ENCODE measurements around the gene LRRTM3.

LRRTM3 gene

DNA sequence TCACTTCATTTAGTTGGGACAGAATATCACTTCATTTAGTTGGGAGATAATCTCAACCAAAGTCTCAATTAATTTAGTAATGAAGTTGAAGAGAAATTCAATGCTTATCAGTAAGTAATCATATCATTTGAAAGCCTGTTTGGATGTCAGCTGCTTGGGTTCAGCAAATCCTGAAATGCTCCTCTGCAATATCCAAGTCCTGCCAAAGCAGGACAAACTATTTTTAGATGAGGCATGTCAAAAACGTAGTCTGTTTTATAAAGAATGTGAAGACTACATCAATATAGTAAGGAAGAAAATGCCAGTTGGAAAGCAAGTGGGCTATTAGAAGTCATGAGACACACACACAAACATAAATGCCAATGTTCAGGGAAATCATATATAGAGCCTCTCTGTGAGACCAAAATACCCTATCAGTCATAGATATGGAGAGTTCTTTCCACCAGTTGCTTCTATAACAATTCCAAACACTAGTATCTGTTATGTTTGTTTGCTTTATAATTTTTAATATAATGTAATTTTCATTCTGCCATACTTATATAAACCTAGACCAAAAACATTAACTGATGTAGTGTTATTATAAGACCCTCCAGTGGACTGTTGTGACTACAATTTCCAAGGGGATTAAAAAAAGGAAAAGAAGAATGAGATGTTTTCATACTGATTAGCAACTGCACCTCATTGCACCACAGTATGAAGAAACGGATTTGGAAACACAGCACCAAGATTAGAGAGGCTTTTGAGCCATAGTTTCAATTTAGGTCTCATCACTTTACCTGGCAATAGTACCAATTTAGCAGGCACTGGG is 160.7 kb downstream of the LRRTM3 start:
- TF ChIP-seq, protein P1, sequence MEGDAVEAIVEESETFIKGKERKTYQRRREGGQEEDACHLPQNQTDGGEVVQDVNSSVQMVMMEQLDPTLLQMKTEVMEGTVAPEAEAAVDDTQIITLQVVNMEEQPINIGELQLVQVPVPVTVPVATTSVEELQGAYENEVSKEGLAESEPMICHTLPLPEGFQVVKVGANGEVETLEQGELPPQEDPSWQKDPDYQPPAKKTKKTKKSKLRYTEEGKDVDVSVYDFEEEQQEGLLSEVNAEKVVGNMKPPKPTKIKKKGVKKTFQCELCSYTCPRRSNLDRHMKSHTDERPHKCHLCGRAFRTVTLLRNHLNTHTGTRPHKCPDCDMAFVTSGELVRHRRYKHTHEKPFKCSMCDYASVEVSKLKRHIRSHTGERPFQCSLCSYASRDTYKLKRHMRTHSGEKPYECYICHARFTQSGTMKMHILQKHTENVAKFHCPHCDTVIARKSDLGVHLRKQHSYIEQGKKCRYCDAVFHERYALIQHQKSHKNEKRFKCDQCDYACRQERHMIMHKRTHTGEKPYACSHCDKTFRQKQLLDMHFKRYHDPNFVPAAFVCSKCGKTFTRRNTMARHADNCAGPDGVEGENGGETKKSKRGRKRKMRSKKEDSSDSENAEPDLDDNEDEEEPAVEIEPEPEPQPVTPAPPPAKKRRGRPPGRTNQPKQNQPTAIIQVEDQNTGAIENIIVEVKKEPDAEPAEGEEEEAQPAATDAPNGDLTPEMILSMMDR (IDR thresholded peaks at IDR 0.05; ENCODE audit: control insufficient read depth, insufficient read depth, low read depth, low read length, missing control alignments) = no peak
- no peak for DNase-seq (ENCODE audit: low read depth)

DNA sequence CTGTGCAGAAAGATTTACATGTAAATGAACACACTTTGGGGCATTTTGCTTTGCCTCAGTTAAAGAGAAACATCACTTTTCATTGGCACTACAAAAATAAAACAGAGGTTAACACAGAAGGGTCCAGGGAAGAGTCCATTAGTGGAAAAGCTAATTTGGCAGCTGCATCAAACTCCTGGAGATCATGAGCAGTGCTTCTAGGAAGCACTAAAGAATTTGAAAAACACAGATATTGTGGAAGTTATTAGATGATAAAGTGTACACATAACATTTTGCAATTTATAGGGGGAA is 161.2 kb downstream of the LRRTM3 start:
- TF ChIP-seq, protein P1 (IDR thresholded peaks at IDR 0.05; ENCODE audit: control insufficient read depth, insufficient read depth, low read depth, low read length, missing control alignments) = no peak
- DNase-seq (ENCODE audit: low read depth) = no peak
- no peak overlapping the region for H3K4me3 ChIP-seq (ENCODE audit: control insufficient read depth, low read depth, low read length)

More for the DNA sequence above, 160.7 kb downstream of the LRRTM3 start:
- no peak overlapping the region for H3K4me3 ChIP-seq (ENCODE audit: control insufficient read depth, low read depth, low read length)

DNA sequence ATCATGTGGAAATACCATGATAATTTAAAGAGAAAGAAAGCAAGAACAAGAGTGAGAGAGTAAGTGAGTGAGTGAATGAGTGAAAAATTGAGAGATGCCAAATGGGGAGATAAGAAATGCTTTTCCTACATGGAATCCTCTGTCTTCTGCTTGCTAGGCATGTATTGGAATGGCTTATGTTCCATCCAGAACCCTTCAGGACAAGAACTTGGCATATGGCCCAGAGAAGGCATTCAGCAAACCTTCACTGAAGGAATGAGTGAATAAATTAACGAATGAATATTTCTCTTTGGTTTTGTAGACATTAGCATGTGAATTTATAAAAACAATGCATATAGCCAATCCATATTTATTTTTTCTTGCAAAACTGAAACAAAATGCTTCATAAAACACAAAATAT is 162.2 kb downstream of the LRRTM3 start:
- H3K4me3 ChIP-seq (ENCODE audit: control insufficient read depth, low read depth, low read length) = no peak overlapping the region
- no peak for DNase-seq (ENCODE audit: low read depth)
- TF ChIP-seq, protein P1 (IDR thresholded peaks at IDR 0.05; ENCODE audit: control insufficient read depth, insufficient read depth, low read depth, low read length, missing control alignments) = no peak

DNA sequence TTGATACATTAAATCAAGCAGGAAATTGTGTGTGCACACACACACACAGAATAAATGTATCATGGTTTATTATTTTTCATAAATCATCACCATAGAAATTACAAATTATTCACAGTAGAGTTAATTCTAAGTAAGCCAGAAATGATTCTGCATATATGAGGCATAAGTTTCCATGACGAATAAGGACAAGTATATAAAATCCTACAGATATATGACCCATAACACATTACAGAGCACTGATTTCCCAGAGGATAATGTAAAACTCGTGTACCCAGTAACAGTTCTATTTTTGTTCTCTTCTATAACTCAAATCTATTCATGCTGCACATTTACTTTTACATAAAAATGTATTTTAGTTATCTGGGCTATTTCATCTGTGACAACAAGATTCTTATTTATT is 169.7 kb downstream of the LRRTM3 start:
- no peak overlapping the region for H3K4me3 ChIP-seq (ENCODE audit: control insufficient read depth, low read depth, low read length)
- TF ChIP-seq, protein P1 (IDR thresholded peaks at IDR 0.05; ENCODE audit: control insufficient read depth, insufficient read depth, low read depth, low read length, missing control alignments) = no peak
- DNase-seq (ENCODE audit: low read depth) = no peak

DNA sequence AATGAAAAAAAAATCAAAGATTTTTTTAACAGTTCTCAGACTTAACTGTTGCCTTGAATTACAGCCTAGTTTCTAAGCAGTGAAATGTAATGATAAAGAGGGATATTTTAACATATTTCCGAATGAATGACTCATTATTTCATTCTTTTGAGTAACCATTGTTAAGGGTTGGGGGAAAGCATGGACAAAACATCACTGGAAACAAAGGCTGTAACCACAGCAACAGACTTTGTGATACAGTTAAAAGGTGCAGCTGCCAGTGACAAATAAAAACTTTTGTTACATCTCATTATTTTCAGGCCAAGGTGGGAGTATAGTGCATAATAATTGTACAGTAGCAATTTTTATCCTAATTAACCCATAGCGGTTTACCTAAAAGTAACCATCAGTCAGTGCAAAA is 172.6 kb downstream of the LRRTM3 start:
- no peak for DNase-seq (ENCODE audit: low read depth)
- TF ChIP-seq, protein P1 (IDR thresholded peaks at IDR 0.05; ENCODE audit: control insufficient read depth, insufficient read depth, low read depth, low read length, missing control alignments) = no peak

DNA sequence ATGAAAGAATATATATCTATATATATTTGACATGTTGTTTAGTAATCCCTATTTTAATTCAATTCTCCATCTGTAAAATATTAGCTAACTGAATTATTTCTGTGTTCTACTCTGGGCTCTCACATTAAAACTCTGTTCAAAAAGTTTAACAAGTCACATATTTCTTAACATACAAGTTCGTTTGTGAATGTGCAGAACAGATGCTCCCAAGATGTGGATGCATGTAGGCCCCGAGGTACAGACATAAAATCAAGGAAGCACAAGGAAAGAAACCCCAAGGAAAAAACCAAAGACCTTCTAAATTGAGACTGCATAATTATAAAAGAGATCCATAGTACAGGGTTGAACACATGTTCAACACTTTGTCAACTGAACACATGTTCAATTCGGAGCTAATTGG is 175.1 kb downstream of the LRRTM3 start:
- H3K4me3 ChIP-seq (ENCODE audit: control insufficient read depth, low read depth, low read length) = no peak overlapping the region
- TF ChIP-seq, protein P1 (IDR thresholded peaks at IDR 0.05; ENCODE audit: control insufficient read depth, insufficient read depth, low read depth, low read length, missing control alignments) = no peak
- DNase-seq (ENCODE audit: low read depth) = no peak

More for the DNA sequence above, 172.6 kb downstream of the LRRTM3 start:
- no peak overlapping the region for H3K4me3 ChIP-seq (ENCODE audit: control insufficient read depth, low read depth, low read length)
